Hematopoietic multipotent progenitor cell treated with erythropoietin and hydrocortisone succinate and interleukin-3 and kit ligand, for 4 days (in vitro differentiated cells): Measurements from ENCODE around the gene AGPAT3.

Experiments
- DNase-seq: peaks from one replicate; pipeline ENCODE4 v3.0.0-alpha.2; 2015

AGPAT3 gene

DNA sequence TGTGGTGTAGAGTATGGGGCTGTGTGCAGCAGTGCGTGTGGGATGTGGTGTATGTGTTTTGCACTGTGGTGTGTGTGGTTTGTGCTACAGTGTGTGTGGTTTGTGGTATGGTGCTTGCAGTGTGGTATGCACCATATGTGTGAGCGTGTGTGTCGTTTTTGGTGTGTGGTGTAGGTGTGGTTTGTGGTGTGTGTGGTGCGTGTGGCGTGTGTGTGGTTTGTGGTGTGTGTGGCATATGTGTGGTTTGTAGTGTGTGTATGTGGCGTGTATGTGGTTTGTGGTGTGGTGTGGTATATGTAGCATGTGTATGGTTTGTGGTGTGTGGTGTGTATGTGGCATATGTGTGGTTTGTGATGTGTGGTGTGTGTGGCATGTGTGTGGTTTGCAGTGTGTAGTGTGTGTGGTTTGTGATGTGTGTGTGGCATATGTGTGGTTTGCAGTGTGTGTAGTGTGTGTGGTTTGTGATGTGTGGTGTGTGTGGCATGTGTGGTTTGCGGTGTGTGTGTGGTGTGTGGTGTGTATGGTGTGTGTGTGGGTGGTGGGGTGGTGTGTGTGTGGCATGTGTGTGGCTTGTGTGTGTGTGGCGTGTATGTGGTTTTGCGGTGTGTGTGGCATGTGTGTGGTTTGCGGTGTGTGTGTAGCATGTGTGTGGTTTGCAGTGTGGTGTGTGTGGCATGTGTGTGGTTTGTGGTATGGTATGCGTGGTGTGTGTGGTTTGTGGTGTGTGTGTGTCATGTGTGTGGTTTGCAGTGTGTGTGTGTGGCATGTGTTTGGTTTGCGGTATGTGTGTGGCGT is 93.5 kb downstream of the AGPAT3 start:
- no peak for DNase-seq

DNA sequence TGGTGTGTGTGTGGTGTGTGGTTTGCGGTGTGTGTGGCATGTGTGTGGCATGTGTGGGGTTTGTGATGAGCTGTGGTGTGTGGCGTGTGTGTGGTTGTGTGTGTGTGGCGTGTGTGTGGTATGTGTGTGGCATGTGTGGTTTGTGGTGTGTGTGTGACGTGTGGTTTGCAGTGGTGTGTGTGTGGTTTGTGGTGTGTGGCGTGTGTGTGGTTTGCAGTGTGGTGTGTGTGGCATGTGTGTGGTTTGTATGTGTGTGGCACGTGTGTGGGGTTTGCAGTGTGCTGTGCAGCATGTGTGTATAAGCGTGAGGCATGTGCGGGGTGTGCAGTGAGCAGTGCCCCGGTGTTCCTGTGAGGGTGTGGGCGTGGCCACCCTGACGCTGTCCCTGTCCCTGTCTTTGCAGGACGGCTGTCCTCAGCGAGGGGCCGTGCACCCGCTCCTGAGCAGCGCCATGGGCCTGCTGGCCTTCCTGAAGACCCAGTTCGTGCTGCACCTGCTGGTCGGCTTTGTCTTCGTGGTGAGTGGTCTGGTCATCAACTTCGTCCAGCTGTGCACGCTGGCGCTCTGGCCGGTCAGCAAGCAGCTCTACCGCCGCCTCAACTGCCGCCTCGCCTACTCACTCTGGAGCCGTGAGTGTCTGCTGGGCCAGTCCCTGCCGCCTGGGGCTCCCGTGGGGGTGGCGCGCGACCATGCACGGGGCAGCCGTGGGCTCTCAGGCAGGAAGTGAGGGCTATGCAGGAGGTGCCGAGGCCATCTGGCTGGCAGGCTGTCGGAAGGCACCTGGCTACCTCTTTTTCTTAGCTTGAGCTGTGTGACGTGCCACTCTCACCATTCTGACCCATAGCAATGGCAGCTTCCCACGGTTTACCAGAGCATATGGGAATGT is 94.5 kb downstream of the AGPAT3 start:
- DNase-seq = no peak

- DNase-seq = no peak
These were observed 96.4 kb downstream of the AGPAT3 start for GRCh38 chr21:43961382-43961909.

DNA sequence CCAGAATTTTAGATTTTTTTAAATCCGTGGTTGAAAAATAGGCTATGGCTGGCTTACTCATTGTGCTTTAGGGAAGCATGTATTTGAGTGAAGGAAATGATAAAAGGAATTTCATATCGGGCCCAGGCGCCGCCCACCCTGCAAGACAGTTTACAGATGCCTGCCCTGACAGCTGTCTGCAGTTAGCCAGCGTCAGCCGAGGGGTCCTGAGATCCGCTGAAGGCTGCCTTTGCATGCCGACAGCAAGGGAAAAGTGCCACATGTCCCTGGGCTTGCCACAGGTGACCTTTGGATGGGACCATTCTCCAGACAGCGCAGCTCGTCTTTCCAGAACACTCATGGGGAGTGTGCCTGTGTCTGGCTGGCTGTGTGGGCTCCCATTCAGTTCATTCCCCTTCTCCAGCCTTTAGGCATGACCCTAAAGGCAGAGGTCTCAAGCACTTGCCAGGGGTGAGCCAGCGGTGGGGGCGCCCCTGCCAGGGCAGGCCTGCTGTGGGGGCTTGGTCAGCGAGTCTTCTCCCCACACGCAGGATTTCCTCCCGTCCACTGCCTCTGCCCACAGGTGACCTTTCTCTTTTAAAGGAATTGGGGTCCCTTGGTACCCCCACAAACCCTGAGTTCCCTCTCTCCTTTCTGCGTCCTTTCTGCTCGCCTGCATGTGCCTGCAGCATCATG is 101.0 kb downstream of the AGPAT3 start:
- no peak for DNase-seq

DNA sequence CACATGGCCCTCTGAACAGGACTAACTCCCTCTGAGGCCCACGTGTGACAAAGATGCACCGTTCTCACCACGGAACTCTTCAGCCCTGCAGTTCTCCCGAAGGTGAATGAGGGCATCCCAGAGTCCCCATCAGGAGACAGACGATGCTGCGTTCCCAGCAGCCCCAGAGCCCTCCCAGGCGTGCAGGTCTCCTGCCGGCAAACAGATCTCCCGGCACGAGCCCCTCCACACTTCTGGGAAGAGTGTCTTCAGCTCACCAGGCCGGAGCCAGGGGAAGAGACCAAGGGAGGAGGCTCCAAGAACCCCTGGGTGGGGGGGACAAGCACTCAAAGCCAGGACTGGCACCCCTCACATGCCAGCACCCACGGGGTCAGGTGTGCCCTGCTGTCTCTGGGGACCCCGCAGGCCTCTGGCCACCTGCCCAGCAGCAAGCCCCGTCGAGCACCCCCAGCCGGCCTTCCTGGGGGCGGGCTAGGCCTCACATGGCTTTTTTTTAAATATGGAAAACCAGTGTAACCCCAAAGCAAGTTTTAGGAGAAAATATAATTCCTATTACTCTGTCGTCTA is 102.0 kb downstream of the AGPAT3 start:
- DNase-seq = no peak

DNA sequence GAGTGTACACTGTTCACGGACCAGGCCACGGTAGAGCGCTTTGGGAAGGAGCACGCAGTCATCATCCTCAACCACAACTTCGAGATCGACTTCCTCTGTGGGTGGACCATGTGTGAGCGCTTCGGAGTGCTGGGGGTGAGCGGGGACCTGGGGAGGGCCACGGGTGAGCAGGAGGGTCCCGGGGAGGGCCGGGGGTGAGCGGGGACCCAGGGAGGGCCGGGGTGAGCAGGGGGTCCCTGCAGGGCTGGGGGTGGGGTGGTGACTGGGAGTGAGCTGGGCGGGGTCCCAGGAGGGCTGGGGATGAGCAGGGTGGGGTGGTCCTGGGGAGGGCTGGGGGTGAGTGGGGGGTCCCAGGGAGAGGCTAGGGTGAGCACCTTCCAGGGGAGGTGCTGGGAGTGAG is 103.0 kb downstream of the AGPAT3 start:
- DNase-seq = no peak

GRCh38 chr21:43968410-43969114 is 103.5 kb downstream of the AGPAT3 start:
- no peak for DNase-seq

DNA sequence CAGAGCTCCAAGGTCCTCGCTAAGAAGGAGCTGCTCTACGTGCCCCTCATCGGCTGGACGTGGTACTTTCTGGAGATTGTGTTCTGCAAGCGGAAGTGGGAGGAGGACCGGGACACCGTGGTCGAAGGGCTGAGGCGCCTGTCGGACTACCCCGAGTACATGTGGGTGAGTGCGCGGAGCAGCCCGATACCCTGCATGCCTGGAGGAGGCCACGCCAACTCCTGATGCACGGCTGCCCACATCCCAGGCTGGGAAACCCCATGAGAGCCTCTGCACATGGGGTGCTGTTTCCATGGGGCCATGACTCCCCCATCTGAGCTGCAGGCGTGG is 104.1 kb downstream of the AGPAT3 start:
- no peak for DNase-seq

- DNase-seq = no peak
These were observed 105.5 kb downstream of the AGPAT3 start for GRCh38 chr21:43970551-43970950.

DNA sequence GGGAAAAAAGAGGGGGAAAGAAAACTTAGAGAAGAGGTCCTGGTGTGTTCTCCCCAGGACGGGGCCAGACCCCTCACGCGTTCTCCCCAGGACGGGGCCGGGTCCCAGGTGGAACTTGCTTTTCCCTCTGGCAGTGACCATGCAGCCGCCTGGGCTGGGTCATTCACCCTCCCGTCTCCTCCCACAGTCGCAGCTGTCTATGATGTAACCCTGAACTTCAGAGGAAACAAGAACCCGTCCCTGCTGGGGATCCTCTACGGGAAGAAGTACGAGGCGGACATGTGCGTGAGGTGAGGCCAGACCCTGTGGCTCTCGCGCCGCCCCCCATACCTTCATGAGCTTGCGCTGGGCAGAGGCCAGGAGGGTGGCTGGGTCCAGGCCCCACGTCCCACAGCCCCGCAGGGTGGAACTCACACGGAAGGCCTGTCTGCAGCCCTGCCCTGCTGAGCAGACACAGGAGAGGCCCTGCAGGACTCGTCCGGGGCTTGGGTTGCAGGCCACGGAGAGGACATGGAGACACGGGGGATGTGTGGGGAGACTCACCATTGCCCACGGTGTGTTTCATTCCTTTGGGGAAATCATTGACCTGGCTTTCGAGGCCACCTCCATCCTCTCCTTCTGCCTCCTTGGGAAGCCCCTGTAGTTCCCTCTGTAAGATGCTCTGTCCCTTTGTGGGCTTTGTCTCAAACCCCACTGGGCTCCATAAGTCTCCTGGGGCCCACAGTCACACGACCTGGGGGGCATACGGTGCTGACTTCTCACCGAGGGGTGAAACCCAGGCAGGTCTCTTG is 106.4 kb downstream of the AGPAT3 start:
- no peak for DNase-seq

DNA sequence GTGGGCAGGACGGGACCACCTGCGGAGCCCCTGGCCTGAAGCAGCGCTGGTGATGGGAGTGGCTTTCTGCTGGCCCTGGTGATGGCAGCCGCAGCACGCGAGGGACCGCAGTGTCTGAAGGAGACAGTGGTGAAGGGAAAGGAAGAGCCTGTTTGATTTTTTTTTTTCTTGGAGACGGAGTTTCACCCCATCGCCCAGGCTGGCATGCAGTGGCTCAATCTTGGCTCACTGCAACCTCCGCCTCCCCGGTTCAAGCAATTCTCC is 106.9 kb downstream of the AGPAT3 start:
- no peak for DNase-seq

GRCh38 chr21:43972850-43973633 is 108.0 kb downstream of the AGPAT3 start:
- DNase-seq = no peak

DNA sequence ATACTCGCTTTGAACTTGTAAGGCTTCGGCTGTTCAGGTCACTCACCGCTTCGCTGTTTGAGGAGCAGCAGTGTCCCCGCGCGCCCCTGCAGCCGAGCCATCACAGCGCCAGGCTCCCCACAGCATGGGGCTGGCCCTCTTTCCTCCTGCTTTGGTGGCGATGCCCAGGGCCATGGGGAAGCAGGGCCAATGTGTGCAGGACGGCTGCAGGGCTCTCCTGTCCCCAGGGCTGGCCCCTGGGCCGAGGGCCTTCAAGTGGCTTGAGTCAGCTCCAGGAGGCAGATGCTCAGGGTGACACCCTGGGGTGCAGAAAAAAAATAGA is 108.6 kb downstream of the AGPAT3 start:
- DNase-seq = no peak

DNA sequence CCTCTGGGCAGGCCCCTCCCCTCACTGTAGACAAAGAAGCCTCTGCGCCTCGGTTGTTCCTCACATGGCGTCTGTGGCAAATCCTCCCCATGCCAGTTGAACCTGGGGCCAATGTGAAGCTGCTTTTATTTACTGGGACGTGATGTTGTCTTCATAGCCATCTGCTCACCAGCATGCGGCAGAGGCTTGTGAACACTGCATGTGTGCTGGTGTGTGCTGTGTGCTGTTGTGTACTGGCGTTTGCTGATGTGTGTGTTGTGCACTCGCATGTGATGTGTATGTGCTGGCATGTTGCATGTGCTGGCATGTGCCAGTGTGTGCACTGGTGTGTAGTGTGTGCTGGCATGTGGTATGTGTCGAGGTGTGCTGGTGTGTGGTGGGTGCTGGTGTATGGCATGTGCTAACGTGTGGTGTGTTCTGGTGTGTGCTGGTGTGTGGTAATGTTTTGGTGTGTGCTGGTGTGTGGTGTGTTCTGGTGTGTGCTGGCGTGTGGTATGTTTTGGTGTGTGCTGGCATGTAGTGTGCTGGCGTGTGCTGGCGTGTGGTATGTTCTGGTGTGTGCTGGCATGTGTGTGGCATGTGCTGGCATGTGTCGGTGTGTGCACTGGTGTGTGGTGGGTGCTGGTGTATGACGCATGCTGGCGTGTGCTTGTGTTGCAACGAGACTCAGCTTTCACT is 109.9 kb downstream of the AGPAT3 start:
- no peak for DNase-seq

- peak; percentile 87 for DNase-seq
These were observed 110.6 kb downstream of the AGPAT3 start for GRCh38 chr21:43975469-43976098.

DNA sequence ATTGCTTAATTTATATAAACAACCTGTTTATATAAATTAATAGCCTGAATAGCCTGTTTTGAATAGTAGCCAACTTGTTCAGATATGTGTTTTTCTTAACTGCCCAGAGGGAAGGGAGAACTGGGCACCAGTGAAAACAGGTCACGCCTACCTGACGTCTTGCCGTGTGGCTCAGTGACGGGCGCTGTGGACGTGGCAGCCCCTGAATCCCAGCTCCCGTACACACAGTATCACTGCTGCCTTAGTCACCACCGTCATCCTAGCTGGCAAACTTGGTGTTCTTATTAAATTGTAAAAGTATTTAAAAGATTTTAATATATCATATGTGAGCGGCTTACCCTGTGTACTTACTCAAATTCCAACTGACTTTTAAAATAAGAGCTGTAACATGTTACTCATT is 111.6 kb downstream of the AGPAT3 start:
- DNase-seq = no peak

- no peak for DNase-seq
These were observed 113.0 kb downstream of the AGPAT3 start for GRCh38 chr21:43978060-43978459.

- DNase-seq = no peak
These were observed 114.6 kb downstream of the AGPAT3 start for GRCh38 chr21:43979654-43980053.

DNA sequence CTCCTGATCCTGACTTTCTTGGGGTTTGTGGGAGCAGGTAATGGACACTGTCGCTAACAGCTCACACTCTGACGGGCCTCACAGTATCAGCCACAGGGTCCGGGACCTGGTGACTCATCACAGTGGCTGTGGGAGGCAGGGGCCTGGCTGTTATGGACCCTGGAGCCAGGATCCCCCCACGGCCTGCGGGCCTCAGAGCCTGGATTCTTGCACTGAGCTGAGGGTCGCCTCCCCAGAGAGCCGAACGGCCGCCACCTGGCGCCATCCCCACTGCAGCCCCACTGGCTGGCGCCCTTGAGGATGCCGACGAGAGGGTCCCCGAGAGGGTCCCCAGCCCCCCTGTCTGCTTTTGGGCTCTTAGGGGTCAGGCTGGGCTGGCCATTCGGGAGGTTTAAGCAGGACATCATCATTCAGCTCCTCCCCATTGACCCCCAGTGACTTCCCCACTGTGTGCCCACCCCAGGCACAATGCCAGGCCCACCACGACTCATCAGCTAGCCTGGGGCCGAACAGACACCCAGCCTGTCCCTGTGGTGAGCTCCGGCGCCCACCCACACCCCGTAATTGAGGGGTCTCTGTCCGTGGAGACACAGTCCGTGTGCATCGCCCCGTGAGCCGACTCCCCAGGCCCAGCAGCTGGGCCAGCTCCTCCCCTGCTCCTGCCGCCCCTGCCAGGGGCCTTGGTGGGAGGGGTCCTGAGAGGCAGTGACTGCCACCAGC is 116.3 kb downstream of the AGPAT3 start:
- DNase-seq = no peak

GRCh38 chr21:43981871-43982210 is 116.8 kb downstream of the AGPAT3 start:
- DNase-seq = no peak
